Vagina (tissue), 2 donors: ENCODE results near the gene RAP2B.

Source experiments
- POLR2AphosphoS5 ChIP-seq, 2 donors: sonication (generic); formaldehyde crosslinking; IDR thresholded peaks; one replicate each; pipeline ENCODE4 v1.9.0; 2017; ENCODE audit warnings: antibody characterized with exemption in 2 of 2, mild to moderate bottlenecking in 2 of 2, low read depth in 1 of 2; ENCODE audit not compliant: insufficient read depth in 1 of 2
- TF ChIP-seq, protein P1 (sequence below), 3 experiments: fragments of 450-650 bp in 2 of 3; fragments of 200-600 bp in 1 of 3; sonication (generic) in 1 of 3; IDR thresholded peaks; one replicate each; pipeline ENCODE4 v1.5.1; 2017 to 2019; ENCODE audit warnings: antibody characterized with exemption in 3 of 3, mild to moderate bottlenecking in 2 of 3, moderate library complexity in 2 of 3

DNA sequence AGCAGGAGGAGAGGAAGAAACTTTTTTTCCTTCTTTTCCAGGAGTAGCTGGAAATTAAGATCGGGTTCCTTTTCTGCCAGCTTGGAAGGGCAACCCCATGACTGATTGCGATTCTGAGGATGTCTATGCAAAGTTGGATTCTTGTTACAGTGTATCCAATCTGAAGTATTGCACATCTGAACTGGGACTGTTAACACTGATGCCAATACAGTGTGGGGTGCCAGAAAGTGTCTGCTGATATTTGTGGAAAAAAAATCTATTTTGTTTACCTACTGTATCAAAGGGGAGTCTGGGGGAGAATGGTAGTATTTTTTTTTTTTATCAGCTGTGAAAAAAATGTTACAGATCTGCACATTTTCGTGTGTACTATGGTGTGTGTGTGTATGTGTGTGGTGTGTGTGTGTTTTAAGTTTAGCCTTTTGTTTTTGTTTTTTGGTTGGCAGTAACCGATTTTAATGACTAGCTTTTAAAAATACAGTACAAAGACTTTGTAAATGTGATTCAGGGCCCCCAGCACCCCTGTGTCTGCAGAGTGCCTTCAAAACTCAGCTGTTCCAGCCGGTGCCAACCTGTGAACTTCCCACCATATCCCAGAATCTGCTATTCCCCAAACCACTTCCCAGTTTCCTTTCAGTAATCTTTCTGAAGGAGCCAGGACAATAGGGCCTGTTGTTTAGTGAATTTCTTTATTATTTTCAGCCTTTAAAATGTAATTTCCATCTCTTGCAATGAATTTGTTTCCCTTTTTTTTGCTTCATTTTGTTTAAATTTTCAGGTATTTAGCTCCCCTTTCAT, 1.9 kb downstream of the RAP2B start:
- TF ChIP-seq POLR2AphosphoS5 (IDR thresholded peaks at IDR 0.05; ENCODE audit: insufficient read depth in 1 of 2, low read depth in 1 of 2): no peak
- TF ChIP-seq, protein P1, sequence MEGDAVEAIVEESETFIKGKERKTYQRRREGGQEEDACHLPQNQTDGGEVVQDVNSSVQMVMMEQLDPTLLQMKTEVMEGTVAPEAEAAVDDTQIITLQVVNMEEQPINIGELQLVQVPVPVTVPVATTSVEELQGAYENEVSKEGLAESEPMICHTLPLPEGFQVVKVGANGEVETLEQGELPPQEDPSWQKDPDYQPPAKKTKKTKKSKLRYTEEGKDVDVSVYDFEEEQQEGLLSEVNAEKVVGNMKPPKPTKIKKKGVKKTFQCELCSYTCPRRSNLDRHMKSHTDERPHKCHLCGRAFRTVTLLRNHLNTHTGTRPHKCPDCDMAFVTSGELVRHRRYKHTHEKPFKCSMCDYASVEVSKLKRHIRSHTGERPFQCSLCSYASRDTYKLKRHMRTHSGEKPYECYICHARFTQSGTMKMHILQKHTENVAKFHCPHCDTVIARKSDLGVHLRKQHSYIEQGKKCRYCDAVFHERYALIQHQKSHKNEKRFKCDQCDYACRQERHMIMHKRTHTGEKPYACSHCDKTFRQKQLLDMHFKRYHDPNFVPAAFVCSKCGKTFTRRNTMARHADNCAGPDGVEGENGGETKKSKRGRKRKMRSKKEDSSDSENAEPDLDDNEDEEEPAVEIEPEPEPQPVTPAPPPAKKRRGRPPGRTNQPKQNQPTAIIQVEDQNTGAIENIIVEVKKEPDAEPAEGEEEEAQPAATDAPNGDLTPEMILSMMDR (IDR thresholded peaks at IDR 0.05): no peak
